Activated gamma-delta T cell (primary cell): ENCODE data around the gene TFRC.
A peak's percentile ranks its signal among the peaks of the same experiment; 100 is the strongest.
"Not testable (repeated sequence)": the region's sequence is repeated elsewhere in the genome, so short reads cannot be mapped to it uniquely, and the experiment has no call there.

Source experiments
- DNase-seq: peaks from one replicate; lab custom pipeline; 2025; lab: John Stamatoyannopoulos, UW
- total RNA-seq, 2 donors: gene quantifications; one replicate each; lab custom pipeline; 2026; lab: John Stamatoyannopoulos, UW

The TFRC gene
- 136 to 164 reads per million in 2 donors for total RNA-seq

GRCh38 chr3:196081834-196082618, at the start of gene TFRC:
Gene TFRC, minus strand, starts transcription at chr3:196082090. Its CDS starts 4,991 bp downstream, at chr3:196077099.
- DNase-seq, result peak; percentile 95

GRCh38 chr3:196128172-196128843, 46.4 kb upstream of the TFRC start:
- DNase-seq, result no peak

GRCh38 chr3:196127308-196128040, 45.6 kb upstream of the TFRC start:
- no peak for DNase-seq

- no peak for DNase-seq
These were observed 42.7 kb upstream of the TFRC start for GRCh38 chr3:196124608-196125007.

- DNase-seq, result no peak
These were observed 40.8 kb upstream of the TFRC start for GRCh38 chr3:196122688-196123046.

- no peak for DNase-seq
These were observed 40.3 kb upstream of the TFRC start for GRCh38 chr3:196122021-196122687.

- DNase-seq, result no peak
These were observed 39.2 kb upstream of the TFRC start for GRCh38 chr3:196121066-196121465.

GRCh38 chr3:196120291-196120951, 38.5 kb upstream of the TFRC start:
- DNase-seq, result no peak

GRCh38 chr3:196117809-196118208, 35.9 kb upstream of the TFRC start:
- no peak for DNase-seq

GRCh38 chr3:196115678-196116083, 33.8 kb upstream of the TFRC start:
- DNase-seq, result no peak

- no peak for DNase-seq
These were observed 30.1 kb upstream of the TFRC start for GRCh38 chr3:196111939-196112386.

- no peak for DNase-seq
These were observed 26.3 kb upstream of the TFRC start for GRCh38 chr3:196108075-196108743.

- not testable (repeated sequence) for DNase-seq
These were observed 22.8 kb upstream of the TFRC start for GRCh38 chr3:196104707-196105106.

- not testable (repeated sequence) for DNase-seq
These were observed 16.6 kb upstream of the TFRC start for GRCh38 chr3:196098365-196098980.

GRCh38 chr3:196097373-196098154, 15.7 kb upstream of the TFRC start:
- DNase-seq, result no peak

GRCh38 chr3:196096382-196096953, 14.6 kb upstream of the TFRC start:
- DNase-seq, result no peak

GRCh38 chr3:196093317-196094111, 11.6 kb upstream of the TFRC start:
- no peak for DNase-seq

- DNase-seq, result no peak
These were observed 6.0 kb upstream of the TFRC start for GRCh38 chr3:196087906-196088305.

GRCh38 chr3:196082619-196082971, 705 bp upstream of the TFRC start:
- DNase-seq, result no peak
